ENCODE measurements around the gene DAB1.

DNA sequence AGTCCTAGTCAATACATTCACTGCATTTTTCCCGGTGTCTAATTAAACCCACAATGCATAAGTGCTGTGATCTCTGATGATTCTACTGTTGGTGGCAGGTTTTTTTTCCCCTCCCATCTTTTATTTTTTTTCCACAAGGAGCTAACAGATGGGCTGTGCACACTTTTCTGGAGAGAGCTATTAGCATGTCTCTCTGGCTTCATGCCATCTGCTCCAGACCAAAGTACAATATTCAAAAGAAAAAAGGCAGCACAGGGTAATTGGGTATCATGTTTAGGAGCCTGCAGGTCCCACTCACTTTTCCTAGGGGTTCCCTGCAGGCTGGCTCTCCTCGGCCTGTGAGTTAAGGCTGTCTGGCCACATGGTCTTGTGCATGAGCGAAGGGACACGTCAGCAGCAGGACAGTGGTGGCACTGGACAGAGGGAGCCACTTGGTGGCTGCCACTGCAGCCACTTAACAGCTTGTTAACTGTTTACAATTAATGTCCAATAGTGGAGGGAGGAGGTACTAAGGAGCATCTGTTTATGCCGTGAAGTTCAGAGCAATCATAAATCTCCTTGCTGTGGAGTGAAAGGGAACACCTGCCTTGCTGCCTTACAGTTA, 404.5 kb downstream of the DAB1 start:
- TF ChIP-seq, protein P1, sequence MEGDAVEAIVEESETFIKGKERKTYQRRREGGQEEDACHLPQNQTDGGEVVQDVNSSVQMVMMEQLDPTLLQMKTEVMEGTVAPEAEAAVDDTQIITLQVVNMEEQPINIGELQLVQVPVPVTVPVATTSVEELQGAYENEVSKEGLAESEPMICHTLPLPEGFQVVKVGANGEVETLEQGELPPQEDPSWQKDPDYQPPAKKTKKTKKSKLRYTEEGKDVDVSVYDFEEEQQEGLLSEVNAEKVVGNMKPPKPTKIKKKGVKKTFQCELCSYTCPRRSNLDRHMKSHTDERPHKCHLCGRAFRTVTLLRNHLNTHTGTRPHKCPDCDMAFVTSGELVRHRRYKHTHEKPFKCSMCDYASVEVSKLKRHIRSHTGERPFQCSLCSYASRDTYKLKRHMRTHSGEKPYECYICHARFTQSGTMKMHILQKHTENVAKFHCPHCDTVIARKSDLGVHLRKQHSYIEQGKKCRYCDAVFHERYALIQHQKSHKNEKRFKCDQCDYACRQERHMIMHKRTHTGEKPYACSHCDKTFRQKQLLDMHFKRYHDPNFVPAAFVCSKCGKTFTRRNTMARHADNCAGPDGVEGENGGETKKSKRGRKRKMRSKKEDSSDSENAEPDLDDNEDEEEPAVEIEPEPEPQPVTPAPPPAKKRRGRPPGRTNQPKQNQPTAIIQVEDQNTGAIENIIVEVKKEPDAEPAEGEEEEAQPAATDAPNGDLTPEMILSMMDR (IDR thresholded peaks at IDR 0.05), result no peak
- no peak for TF ChIP-seq POLR2AphosphoS5 (IDR thresholded peaks at IDR 0.05)

Data from upper lobe of left lung (tissue), 4 donors.